Measurements from ENCODE around the gene MARCHF2.

Gene MARCHF2

DNA sequence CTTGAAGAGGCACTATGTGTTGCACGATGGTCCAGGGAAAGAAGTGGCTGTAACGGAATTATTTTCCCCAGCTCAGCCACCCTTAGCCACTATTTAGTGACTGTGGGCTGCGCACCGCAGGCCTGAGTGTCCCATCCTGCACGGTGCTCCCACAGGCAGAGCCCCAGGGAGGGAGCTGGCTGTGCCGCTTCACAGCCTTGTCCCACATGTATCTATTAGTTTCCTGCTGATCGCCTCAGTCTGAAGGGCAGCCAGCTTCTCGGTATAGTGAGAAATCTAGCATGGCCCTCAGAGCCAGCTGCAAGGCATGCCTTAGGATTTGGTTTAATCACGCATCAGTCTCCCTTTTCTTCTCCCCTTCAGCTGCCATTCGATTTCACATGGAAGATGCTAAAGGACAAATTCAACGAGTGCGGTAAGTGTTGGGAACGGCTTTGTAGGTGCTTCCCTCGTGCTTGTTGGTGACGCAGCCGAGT, 73.6 kb downstream of the MARCHF2 start:
- H3K9me3 ChIP-seq (ENCODE audit: control insufficient read depth, low read length) = no peaks in the 10 kb centered on the region
- H3K36me3 ChIP-seq (ENCODE audit: control insufficient read depth, insufficient read depth, low read length, severe bottlenecking) = peaks cover 70% of the 10 kb centered on the region
- DNase-seq (ENCODE audit: low read depth) = no peak
- H3K9ac ChIP-seq (ENCODE audit: low read length) = no peak overlapping the region
- peaks cover 4% of the 10 kb centered on the region for H3K4me1 ChIP-seq (ENCODE audit: control insufficient read depth, insufficient read depth, low read length)
- no peak overlapping the region for H3K4me3 ChIP-seq (ENCODE audit: low read length)
- H3K27me3 ChIP-seq (replicated peaks; ENCODE audit: control insufficient read depth, insufficient read depth, low read length) = no peaks in the 10 kb centered on the region

DNA sequence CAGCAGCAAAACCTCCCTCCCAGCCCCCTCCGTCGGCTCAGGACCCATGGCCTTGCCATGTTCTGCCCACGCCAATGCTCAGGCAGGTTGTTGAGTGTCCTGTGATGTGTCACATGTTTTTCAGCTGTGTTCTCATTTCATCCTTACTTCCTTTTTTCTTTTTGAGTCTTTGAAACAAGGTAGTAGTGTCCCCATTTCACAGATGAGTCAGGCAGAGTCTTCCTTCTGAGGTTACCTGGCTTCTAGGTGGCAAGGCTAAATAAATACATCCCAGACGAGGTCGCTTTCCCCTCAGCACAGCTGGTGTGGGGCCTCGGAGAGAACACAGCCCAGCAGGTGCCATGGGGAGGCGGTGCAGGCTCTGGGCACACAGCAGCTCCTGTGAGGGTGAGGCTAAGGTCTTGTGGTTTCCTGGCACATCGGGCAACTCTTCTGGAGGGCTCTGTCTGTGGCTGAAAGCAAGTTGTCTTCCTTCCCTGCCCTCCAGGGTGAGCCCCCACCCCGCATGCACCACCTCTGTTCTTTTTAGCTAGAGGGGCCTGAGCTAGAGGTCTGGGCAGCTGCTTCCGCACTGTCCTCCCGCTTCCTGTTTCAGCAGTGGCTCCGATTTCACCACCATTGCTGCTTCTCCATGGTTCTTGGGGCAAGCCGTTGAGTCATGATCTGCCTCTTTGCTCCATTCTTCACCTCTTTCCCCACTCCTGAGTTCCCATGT, 74.2 kb downstream of the MARCHF2 start:
- no peak for DNase-seq (ENCODE audit: low read depth)
- H3K36me3 ChIP-seq (ENCODE audit: control insufficient read depth, insufficient read depth, low read length, severe bottlenecking) = peaks cover 67% of the 10 kb centered on the region

DNA sequence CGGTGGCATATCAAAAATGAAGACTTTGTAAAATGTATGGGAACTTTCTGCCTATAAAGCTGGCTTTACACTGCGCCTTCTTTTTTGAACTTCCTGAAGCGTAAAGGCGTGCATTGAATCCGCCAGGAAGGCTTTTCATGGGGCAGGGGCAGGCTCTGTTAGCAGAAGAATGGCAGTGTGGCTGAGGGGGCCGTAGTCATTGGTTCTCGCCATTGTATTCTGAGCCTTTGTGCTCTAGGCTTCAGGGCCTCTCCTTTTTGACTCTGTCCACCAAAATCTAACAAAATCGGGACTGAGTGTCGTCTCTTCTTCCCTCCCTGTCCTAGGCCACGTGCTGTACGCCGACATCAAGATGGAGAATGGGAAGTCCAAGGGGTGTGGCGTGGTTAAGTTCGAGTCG, 75.3 kb downstream of the MARCHF2 start:
- Histone ChIP-seq H3K4me1 (ENCODE audit: control insufficient read depth, insufficient read depth, low read length) (peaks cover 4% of the 10 kb centered on the region), H3K27me3 (replicated peaks; ENCODE audit: control insufficient read depth, insufficient read depth, low read length) (no peaks in the 10 kb centered on the region), H3K9me3 (ENCODE audit: control insufficient read depth, low read length) (no peaks in the 10 kb centered on the region), H3K36me3 (ENCODE audit: control insufficient read depth, insufficient read depth, low read length, severe bottlenecking) (peaks cover 60% of the 10 kb centered on the region), H3K4me3 (ENCODE audit: low read length) (no peak overlapping the region), H3K9ac (ENCODE audit: low read length) (no peak overlapping the region)
- DNase-seq (ENCODE audit: low read depth) = no peak

More for the DNA sequence above, 74.2 kb downstream of the MARCHF2 start:
- Histone ChIP-seq H3K9ac (ENCODE audit: low read length) (no peak overlapping the region), H3K4me1 (ENCODE audit: control insufficient read depth, insufficient read depth, low read length) (peaks cover 4% of the 10 kb centered on the region), H3K27me3 (replicated peaks; ENCODE audit: control insufficient read depth, insufficient read depth, low read length) (no peaks in the 10 kb centered on the region), H3K4me3 (ENCODE audit: low read length) (no peak overlapping the region), H3K9me3 (ENCODE audit: control insufficient read depth, low read length) (no peaks in the 10 kb centered on the region)
